Stimulated activated CD4-positive, alpha-beta T cell treated with anti-CD3 and anti-CD28 coated beads, Interleukin-4, amount 100 ng/mL, for 1 hour (primary cell): Measurements from ENCODE around the gene SPTBN1.
A peak's percentile ranks its signal among the peaks of the same experiment; 100 is the strongest.

Experiments
- DNase-seq: peaks from one replicate; pipeline ENCODE4 v3.0.0-alpha.2; 2020

SPTBN1 gene

DNA sequence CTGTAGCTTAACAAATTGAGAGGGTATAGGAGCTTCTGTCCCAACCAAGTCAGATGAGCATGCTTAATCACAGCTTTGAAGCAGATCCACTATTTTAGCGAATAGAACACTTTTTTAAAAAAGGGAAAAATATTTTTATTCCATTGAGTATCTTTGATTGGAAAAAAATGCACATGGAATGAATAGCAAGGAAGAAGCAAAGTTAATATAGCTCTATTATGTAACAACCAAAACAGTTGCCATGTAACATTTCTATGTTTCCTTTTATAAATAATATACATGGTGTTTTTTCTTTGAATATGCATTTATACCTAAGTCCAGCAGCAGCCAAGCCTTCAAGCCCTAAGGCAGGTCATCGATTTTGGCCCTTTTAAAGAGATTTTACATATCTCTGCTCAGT lies 21.4 kb upstream of the SPTBN1 start:
- no peak for DNase-seq

DNA sequence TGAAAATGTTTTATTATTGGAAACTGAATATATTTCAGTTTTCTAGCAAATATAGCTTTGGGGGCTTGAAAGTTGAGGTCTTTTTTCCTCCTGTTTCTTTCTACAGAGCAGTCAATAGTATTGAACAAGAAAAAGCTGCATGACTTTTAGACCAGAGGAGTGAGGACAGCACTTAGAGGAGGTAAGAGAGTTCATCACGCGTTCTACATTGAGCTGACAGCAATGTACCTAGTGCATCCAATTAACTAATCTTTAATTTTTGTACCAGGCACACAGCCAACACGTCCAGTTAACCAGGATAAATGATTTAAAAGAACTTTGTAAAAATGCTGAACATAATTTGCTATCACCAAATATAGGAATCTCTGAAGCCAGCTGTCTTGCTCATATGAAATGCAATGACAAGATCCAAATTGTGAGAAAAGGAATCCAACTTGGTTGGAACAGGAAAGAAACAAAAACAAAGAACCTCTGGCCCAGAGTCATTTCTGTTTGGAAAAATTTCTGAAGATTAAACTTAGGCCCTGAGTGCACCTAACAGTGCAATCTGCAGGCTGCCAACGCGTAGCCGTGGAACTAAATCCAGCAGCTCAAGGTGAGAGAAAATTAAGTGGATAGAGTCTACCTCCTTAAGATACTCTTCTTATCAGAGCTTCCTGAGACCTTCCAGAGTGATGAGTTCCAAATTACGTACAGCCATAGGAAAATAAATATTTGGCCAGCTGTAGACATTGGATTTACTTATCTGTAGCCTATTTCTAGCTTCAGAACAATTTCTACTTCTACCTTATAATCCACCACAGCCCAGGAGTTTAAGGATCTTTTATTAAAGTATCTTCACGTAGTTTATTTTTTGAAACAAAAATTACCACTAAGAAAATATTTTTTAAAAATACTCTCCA lies 20.6 kb upstream of the SPTBN1 start:
- no peak for DNase-seq

DNA sequence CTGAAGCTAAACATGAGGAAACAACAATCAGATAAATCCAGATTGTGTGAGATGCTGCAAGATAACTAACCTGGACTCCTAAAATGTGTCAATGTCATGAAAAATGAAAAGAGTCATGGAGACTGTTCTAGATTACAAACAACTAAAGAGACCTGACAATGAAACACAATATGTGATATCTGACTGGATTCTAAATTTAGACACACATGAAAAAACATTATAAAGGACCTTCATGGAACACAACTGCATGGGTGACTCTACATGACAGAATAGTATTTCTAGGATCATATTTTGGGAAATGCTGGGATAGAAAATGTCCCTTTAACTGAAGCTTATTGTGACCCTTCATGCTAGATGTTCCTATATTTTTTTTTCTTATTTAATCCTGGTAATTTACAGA lies 18.5 kb upstream of the SPTBN1 start:
- no peak for DNase-seq

DNA sequence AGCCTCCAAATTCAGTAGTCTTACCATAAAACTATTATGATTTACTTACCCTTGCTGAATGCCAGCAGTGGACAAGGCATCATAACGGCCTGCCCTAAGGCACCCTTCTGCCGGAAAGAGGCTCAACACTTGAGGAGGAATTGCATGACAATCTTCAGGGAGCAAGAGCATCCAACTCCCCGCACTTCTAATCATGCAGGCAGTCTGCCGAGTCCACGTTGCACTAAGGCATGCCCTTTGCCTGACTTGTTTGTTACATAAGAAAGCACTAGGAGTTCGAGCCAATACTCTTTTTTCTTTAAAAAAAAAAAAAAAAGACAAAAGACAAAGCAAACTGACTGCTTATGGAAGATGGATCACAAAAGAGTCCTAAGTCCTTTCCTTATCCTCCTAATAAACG lies 17.9 kb upstream of the SPTBN1 start:
- DNase-seq, result no peak

DNA sequence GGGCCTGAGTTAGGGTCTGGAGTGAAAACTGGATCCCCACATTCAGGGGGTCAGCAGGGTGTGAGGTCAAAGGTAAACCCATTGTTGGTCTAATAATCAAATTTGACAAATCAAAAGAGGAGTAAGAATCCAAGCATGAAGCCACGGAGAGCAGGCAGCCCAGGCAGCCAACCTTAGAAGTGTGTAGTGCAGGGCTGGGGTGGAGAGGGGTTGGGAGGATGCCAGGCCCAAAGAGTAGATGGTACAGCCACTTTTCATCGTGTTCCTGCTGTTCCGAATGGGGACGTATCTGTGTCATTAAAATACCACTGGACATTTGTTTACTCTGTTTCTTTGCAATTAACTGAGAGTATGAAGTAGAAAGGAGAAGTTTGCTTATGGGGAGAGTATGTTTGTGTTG lies 16.5 kb upstream of the SPTBN1 start:
- no peak for DNase-seq

DNA sequence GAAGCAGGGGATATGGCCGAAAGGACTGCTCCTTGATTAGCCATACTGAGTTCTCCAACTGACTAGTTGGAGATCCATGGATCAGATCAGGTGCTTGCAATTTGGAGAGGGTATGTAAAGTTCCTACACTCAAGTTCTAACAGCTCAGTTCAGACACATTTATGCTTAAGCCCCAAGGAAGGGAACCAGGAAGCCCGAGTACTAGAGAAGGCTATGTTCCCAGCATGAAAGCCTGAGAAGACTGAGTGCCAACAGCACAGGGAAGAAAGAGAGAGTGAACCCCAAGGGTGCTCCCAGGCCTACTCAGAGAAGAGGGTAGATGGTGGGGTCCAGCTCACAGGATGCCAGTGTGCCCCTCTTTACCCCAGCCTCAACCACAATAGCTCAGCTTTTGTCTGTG lies 16.1 kb upstream of the SPTBN1 start:
- no peak for DNase-seq

DNA sequence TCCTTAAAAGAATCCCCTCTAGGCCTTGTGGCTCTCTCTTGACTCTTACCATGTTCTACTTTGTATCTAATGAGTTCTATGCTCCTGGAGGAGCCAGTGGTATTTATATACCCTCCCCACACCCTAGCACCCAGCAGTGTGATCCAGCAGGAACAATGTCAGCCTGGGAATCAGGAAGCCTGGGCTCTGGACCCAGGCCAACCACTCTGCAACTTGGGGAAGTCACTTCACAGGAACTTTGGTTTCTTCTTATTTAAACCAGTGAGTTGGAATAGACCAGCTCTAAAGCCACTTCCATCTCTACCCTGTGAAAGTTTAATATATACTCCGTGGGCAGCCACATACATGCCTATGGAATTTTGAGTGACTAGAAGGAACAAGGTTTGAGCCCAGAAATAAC lies 11.6 kb upstream of the SPTBN1 start:
- DNase-seq, result no peak

DNA sequence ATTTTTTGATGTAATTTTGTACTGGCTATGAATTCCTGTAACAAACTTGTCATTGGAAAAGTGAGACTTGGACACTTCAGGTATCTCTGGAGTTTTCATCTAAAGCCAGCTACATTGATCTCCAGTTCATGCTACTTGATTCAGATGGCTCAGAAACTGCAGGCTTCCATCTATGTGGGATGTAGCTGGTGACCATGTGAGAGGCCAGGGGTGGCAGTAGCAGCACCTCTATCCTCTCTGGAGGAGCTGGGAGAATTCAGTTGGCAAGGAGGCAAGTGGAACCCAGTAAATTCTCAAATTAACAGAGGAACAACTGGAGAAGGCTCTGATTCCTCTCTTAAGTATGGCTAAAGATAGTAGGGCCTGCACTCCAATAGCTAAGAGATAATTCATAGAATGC lies 10.0 kb upstream of the SPTBN1 start:
- no peak for DNase-seq

DNA sequence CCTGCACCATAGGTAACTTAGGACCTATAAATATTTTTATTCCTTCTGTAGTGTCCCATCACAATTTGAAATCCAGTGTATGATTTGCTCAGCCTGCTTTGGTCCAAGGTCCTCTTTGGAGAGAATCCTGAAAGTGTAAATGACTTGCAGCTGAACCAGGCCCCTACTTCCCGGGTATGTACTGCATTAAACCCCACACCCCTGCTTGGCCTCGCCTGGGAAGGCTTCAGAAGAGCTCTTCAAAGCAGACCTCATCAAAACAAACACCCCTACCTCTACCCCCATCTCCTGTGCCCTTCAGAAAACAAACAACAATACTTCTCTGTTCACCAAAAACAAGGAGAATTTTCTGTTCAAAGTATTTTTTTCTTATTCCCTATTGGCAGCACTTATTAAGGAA lies 9.5 kb upstream of the SPTBN1 start:
- no peak for DNase-seq

DNA sequence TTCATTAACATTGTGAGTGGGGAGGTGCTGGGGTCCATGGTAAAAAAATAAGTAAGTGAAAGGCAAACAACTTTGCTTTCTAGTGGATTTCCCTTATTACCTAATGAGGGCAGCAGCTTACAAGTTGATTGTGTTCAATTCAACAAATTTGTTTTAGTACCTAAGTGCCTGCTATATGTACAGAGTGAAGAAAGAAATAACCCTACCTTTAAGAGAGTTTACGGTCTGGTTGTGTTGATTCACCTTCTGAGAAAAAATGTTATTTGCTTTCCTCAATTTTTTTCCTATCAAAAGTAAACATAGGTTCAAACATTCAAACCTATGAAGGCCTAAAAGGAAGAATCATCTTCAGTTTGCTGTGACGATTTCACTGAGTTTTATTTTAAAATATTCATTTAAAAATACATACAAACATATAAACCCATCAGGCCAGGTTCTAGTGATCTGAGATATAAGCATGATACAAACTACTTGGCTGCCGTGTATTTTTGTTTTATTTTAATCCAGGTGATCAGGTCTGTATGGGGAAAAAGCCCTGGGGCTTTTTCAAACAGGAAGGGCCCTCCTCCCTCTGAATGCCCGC lies 1.5 kb upstream of the SPTBN1 start:
- no peak for DNase-seq

DNA sequence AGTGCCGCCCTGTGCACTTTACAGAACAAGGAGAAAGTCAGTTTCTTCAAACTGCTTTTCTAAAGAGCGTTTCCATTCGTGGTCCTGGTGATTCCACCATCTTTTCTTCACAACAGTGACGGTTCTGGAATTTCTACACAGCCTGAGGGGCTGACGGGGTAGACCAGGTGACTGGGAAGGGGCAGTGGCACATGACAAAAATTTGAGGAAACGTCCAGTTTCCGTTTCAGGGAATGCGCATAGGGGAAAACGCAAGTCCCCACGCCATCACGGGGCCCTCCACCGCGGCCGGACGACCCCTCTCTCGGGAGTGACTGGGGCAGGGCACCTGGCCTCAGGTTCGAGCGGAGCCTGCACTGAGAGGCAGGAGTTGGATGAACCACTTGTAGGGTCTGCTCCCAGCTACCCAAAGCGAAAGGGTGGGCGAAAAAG lies 980 bp upstream of the SPTBN1 start:
- no peak for DNase-seq

DNA sequence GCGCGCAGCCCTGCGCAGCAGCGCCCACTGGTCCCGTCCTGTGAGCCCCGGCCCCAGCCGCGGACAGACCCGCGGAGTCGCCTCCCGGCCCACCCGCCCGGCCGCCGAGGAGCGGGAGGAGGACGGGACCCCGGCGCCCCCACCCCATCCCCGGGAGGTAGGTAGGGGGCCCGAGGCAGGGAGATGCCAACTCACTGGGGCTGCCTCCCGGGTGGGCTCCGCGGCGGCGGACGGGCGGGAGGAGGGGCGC lies 160 bp downstream of the SPTBN1 start:
- no peak for DNase-seq

DNA sequence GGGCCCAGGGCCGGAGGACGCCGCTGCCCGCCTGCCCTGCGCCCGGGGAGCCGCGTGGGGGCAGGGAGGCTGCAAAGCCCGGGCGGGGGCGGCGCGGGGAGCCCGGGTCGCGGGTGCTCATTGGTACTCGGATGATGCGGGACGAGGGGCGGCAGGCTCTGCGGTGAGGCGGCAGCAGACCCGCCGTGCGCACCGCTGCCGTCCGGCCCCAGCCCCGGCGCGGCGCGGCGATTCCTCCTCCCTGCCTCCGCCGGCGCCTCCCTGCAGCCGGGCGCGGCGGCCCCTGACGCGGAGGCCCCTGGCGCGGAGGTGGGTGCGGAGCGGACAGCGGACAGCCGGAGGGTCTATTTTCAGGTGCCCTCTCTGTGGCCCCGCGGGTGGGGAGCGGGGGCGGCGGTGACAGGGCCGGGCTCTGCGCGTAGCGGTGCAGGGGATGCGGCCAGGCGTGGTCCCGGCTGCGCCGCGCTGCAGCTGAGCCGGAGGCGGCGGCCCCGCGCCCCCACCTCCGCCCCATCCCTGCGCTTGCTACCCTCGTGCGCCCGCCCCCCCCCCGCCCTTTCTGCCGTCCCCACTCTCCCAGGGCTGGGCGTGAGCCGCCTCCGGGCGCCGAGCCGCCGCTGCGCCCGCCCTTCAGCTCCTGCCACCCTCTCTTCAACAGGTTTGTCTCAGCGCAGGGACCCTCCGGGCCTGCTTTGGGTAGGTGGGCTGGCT lies 640 bp downstream of the SPTBN1 start:
- peak; percentile 5 for DNase-seq

DNA sequence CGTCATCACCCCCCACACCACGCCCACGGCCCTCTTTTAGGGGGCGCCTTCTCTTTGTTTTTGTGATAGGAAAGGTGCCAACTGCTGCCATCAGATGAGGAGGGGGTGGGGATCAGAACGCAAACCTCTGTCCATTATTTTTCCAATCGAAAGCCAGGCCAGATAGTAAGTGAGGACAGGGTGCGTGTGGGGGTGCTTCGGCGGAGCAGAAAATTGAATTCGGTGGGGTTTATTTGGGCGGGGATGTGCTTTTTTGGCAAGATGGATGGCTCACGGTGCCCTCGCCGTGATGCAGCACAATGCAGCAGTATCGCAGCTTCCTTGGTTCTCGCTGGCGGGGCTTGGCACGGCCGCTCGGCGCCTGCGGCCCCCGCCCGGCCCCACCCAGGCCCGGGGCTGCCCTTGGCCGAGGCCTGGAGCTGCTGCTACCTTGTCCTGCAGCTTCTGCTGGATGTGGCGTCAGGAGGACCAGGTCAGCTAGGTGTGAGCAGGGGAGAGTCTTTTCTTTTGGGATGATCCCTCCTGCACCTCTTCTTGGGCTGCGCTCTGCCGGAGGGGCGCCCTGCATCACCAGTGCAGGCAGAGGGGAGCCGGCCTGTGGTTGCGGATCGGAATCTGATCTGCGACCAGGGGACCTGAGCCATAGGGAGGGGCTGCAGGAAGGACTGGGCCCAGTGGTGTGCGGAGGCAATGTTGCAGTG lies 1.3 kb downstream of the SPTBN1 start:
- no peak for DNase-seq

DNA sequence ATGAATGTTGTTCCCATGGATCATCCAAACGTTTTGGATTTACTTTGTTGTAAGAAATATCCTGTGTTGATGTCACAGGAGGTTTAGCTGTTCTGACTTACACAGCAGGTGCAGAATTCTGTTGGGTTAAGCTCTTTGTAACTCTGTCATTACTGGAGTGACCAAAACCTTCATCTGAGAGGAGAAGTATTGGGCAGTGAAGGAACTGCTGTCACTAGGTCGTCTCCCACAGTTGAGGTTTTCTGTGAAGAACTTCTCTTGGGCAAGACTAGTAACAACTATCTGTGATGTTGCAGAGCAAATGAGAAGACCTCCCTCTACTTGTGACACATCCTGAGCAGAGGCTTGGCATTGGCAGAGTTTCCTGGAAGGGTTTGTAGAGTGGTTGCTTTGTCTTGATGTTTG lies 2.9 kb downstream of the SPTBN1 start:
- DNase-seq, result no peak

DNA sequence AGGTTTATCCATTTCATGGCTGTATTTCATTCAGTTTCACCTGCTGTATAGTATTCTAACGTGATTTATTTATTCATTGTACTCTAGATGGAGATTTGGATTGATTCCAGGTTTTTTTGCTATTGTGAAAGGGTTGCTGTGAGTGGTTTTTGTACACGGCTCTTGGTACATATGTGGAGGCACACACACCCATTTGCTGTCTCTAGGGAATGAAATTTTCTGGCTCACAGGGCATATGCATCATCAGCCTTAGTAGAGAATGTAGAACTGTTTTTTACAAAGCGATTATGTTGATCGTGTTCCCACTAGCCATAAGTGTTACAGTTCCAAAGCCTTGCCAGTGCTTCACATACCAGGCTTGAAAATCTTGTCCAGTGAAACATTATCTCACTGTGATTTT lies 5.1 kb downstream of the SPTBN1 start:
- no peak for DNase-seq

DNA sequence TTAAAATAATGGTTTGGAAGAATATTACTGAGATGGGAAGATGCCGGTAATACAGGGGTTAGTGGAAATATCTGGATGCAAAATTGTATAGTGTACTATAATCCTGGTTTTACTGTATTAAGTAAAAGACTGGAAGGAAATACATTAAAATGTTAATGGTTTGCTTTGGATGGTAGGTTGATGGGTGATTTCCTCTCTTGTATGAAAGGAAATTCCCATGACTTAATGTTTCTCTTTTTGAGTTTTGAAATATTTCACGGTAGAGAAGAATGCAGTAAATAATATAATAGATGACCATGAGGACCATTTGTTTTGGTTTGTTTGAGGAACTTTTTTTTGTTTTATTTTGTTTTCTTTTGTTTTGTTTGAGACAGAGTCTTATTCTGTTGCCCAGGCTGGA lies 8.2 kb downstream of the SPTBN1 start:
- no peak for DNase-seq

DNA sequence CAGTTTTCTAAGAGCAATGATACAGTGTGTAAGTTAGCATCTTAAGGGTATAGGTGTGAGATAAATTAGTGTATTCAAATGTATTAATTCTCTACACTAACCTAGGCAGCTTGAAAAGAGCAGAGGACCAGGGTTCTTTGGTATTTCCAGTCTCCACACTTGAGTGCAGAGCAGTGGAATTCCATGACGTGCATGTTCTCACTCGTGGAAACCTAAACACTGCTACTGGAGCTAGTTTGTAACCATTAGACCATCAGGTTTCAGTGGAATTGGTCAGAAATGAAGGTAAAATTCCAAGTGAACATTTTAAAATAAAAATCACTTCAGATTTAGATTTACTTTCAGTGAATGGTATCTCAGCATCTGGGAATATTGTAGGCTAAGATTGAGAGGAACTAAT lies 9.0 kb downstream of the SPTBN1 start:
- no peak for DNase-seq

DNA sequence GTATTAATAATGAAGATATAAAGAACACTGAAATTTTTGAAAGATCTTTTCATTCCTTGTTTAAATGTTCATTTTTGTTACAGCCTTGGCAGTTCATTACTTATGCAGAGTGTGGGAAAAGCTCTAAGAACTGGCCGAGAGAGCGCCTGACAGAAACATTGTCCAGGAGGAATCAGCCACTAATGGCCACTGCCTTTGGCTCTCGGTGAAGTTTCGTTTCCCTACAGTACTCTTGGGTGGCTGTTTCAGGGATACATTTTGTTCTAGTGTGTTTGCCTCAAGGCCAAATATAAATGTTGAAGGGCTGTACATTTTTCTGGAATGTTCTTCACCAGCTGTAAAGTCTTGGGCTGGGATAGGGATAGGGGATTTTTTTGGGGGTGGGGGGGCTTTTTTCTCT lies 10.7 kb downstream of the SPTBN1 start:
- no peak for DNase-seq

DNA sequence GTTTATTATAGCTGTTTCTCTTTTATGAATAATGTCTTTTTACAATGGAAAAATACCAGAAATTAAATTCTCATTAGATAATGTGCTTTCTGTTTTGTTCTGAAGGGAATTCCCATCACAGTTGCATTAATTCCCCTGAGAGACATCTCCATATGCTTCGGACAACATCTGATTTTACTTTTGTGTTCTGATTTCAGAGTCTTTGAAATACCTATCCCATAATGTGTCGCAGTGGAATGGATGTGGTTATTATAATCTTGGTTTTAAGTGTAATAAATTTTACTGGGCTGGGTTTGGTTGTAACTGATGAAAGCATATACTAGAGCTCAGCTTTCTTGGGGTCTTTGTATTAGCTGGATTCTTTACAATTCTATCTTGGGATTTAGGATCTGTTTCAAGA lies 12.5 kb downstream of the SPTBN1 start:
- DNase-seq, result no peak

DNA sequence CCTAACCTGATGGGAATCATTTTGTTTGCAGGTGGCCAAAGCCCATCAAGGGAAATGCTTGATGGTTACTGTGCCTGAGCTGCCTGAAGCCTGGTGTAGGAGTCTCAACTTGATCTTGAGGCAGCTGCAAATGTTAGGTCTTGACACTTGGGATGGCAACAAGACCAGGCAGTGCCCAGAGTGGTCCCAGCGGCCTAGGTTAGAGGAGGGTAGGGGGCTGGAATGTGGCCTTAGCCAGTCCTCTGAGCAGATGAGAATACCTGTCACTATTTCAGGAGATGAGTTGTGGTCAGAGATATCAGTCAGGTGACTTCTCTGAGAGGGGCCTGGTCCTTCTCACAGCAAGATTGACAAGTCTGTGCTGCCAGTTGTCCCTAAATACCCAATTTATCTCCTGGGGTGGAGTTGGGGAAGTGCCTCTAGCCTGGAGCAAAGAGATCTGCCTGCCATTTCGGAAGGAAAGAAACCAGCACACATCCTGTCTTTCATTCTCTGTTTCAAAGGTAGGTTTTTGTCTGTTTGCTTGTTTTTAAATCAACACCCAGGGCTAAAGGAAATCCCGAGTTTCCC lies 13.4 kb downstream of the SPTBN1 start:
- DNase-seq, result no peak

DNA sequence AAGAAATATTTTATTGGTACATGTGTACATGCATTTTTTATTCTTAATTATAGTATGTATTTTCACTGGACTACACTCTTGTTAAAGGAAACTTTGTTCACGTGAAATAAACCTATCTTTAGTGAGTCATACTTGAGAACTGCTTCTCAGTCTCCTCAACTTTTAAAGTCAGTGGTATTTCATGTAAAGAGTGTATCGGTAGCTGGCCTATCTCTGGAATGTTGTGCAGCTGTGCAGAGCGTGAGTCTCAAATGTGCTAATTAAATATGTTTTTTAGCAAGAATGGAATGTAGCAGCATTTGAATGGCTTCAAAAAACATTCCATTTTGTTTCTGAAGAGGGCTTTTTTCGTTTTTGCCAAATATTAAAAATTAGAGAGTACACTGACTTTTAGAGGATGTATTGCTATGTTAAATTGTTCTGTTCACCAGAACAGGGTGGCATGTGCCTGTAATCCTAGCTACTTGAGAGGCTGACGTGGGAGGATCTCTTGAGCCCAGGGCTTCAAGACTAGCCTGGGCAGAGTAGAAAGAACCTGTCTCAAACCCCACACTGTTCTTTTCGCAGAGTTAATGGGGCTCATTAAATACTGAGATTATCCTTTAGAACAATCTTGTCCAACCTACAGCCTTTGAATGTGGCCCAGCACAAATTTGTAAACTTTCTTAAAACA lies 14.3 kb downstream of the SPTBN1 start:
- DNase-seq, result no peak

DNA sequence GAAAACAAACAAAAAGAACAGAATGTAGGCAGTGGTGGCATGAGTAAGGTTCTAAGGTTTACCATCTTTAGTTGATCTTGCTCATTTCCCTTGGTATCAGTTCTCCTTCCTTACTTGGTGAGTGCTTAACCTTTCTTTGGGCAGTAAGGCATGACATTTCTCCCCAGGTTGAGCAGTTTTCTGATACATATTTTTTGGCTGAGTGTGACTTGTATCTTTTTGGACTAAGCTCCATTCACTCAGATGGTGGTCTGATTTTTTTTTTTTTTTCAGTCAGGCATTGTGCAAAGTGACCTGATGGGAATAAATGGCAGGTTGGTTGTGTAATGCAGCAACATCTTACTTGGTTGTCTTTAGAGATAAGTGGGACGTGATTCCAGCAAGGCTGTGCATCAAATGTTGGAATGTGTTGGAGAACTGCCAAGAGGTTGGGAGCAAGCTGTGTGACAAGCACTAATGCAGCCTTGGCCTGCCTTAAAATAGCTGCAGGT lies 15.1 kb downstream of the SPTBN1 start:
- DNase-seq, result no peak
